Psoas muscle (tissue), 8 donors: ENCODE results near the gene EFNA3. TPM values are rescaled to one million over a fixed set of nuclear protein-coding genes. Genes with fewer than 3 reads are reported as not detected.

Experiments used
- ATAC-seq, 4 donors: fragments of 200-7000 bp; cut with Tn5 transposase; one replicate each; pipeline ENCODE4 v1.9.1; 2020; ENCODE audit warnings: moderate library complexity in 3 of 4, mild to moderate bottlenecking in 2 of 4
- DNase-seq, 2 donors: peaks; one replicate each; pipeline ENCODE4 v3.0.0-alpha.2; 2020
- H3K27ac ChIP-seq: fragments of 200-600 bp; one replicate; pipeline ENCODE4 v1.8.0; 2022
- H3K27me3 ChIP-seq, 3 donors: fragments of 200-600 bp in 1 of 3; one replicate each; pipeline versions ENCODE4 v1.6.1 to v1.8.0; 2013 to 2022; ENCODE audit warnings: low read length in 2 of 3, mild to moderate bottlenecking in 2 of 3, moderate library complexity in 1 of 3; ENCODE audit not compliant: insufficient read depth in 3 of 3
- H3K36me3 ChIP-seq, 2 donors: fragments of 200-600 bp in 1 of 2; one replicate each; pipeline versions ENCODE4 v1.6.1 to v1.8.0; 2013 to 2022; ENCODE audit warnings: low read depth in 1 of 2, mild to moderate bottlenecking in 1 of 2, moderate library complexity in 1 of 2; ENCODE audit not compliant: insufficient read depth in 1 of 2
- H3K4me1 ChIP-seq: fragments of 200-600 bp; one replicate; pipeline ENCODE4 v1.8.0; 2022
- H3K4me3 ChIP-seq: fragments of 200-600 bp; one replicate; pipeline ENCODE4 v1.8.0; 2022; ENCODE audit warnings: mild to moderate bottlenecking
- H3K9me3 ChIP-seq: fragments of 200-600 bp; one replicate; pipeline ENCODE4 v1.8.0; 2022
- WGBS, 3 donors: extraction: QIAGEN DNeasy Blood & Tissue Kit; methylation state at CpG; one replicate each; pipeline versions ENCODE4 v1.1.6 to v1.1.7; 2013; 5-methylcytosine and 5-hydroxymethylcytosine counted together
- intact Hi-C, 2 donors: fragments of 100-400 bp; cut with DNase I; formaldehyde crosslinking; loops; one replicate each; pipeline versions ENCODE4 v1.11.0 to v1.14.2; 2022
- polyA plus RNA-seq, 3 donors: library from polyadenylated mRNA; stranded (reverse); fragments of 200-250 nt; gene quantifications; one replicate each; pipeline ENCODE4 v1.2.3, GENCODE V29; 2013
- total RNA-seq, 4 donors: library from RNA; stranded (reverse); fragmentation: NEBNext Ultra II Directional in 2 of 4; extraction: Animal tissue kit (Norgen Biotek cat#: 25700) in 2 of 4; gene quantifications; one replicate each; pipeline versions ENCODE4 v1.2.1 to v1.2.4, GENCODE V29; 2021 to 2023
- TF ChIP-seq, protein P1 (sequence below): fragments of 200-600 bp; IDR thresholded peaks from one replicate; pipeline ENCODE4 v1.8.0; 2022; ENCODE audit warnings: antibody characterized with exemption
- donor health status: healthy with polysubstance abuse.
- donor health status: DM: no; HTN: no; CAD: no; lungs with moderate emphysema.
- donor health status: Bipolar disorder and iron deficiency.
- donor health status: healthy.
- donor health status: DM: yes; HTN: yes; CAD: no.
- donor health status: DM: no; HTN: no; CAD: no.
- donor health status: DM: no; HTN: no; CAD: no.
- donor health status: DM: yes; HTN: yes; CAD: no.

The EFNA3 gene
- total and polyA plus RNA-seq, 7 donors, result 0.17 to 1.00 (median 0.48) TPM; not detected in 1

DNA sequence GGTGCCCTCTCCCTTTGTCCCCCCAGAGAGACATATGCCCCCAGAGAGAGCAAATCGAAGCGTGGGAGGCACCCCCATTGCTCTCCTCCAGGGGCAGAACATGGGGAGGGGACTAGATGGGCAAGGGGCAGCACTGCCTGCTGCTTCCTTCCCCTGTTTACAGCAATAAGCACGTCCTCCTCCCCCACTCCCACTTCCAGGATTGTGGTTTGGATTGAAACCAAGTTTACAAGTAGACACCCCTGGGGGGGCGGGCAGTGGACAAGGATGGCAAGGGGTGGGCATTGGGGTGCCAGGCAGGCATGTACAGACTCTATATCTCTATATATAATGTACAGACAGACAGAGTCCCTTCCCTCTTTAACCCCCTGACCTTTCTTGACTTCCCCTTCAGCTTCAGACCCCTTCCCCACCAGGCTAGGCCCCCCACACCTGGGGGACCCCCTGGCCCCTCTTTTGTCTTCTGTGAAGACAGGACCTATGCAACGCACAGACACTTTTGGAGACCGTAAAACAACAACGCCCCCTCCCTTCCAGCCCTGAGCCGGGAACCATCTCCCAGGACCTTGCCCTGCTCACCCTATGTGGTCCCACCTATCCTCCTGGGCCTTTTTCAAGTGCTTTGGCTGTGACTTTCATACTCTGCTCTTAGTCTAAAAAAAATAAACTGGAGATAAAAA is 8.4 kb downstream of the EFNA3 start:
- Histone ChIP-seq H3K4me1 (peaks cover 14% of the 10 kb centered on the region), H3K27me3 (peaks cover 0 to 20% (median 11%) of the 10 kb centered on the region in 3 donors), H3K9me3 (no peaks in the 10 kb centered on the region), H3K36me3 (no peaks in the 10 kb centered on the region), H3K27ac (no peak overlapping the region), H3K4me3 (no peak overlapping the region)
- WGBS, 3 donors, result 64 to 80% (median 73%) methylated on average over 8 of the region's 8 CpGs
- TF ChIP-seq, protein P1, sequence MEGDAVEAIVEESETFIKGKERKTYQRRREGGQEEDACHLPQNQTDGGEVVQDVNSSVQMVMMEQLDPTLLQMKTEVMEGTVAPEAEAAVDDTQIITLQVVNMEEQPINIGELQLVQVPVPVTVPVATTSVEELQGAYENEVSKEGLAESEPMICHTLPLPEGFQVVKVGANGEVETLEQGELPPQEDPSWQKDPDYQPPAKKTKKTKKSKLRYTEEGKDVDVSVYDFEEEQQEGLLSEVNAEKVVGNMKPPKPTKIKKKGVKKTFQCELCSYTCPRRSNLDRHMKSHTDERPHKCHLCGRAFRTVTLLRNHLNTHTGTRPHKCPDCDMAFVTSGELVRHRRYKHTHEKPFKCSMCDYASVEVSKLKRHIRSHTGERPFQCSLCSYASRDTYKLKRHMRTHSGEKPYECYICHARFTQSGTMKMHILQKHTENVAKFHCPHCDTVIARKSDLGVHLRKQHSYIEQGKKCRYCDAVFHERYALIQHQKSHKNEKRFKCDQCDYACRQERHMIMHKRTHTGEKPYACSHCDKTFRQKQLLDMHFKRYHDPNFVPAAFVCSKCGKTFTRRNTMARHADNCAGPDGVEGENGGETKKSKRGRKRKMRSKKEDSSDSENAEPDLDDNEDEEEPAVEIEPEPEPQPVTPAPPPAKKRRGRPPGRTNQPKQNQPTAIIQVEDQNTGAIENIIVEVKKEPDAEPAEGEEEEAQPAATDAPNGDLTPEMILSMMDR, result no peak
- intact Hi-C loops, result no loop called here
- ATAC-seq (no peak), DNase-seq (no peak)

GRCh38 chr1:155091071-155092051 is 12.7 kb downstream of the EFNA3 start:
- no peak overlapping the region for H3K27ac ChIP-seq
- DNase-seq, result peak; percentile 81 to 88
- peak; percentile 74 to 88 (median 80) for ATAC-seq
- TF ChIP-seq, protein P1, result peak; percentile 97
- H3K9me3 ChIP-seq, result no peaks in the 10 kb centered on the region
- intact Hi-C loops, result loop anchor here (1.0 to 5.0 kb wide), 3 partner anchors 36 to 77 kb away; partner anchors contain the start of gene EFNA1 (in 2 of the 2)
- peaks cover 12% of the 10 kb centered on the region for H3K4me1 ChIP-seq
- no peak overlapping the region for H3K4me3 ChIP-seq
- H3K27me3 ChIP-seq, result no peaks in the 10 kb centered on the region
- H3K36me3 ChIP-seq, result no peaks in the 10 kb centered on the region
- WGBS, 3 donors, result 17 to 22% (median 19%) methylated on average over 28 to 29 of the region's 29 CpGs

GRCh38 chr1:155092131-155092530 is 13.5 kb downstream of the EFNA3 start:
- Histone ChIP-seq H3K9me3 (no peaks in the 10 kb centered on the region), H3K4me1 (peaks cover 12% of the 10 kb centered on the region), H3K36me3 (no peaks in the 10 kb centered on the region), H3K27ac (no peak overlapping the region), H3K4me3 (no peak overlapping the region), H3K27me3 (no peaks in the 10 kb centered on the region)
- TF ChIP-seq, protein P1, result no peak
- no peak for DNase-seq
- 70 to 85% (median 75%) methylated on average over 6 of the region's 6 CpGs for WGBS, 3 donors
- ATAC-seq, result no peak
- intact Hi-C loops, result loop anchor here (2.0 to 5.0 kb wide), 2 partner anchors 35 to 77 kb away; partner anchors contain the start of gene EFNA1 (in 2 of the 2)

DNA sequence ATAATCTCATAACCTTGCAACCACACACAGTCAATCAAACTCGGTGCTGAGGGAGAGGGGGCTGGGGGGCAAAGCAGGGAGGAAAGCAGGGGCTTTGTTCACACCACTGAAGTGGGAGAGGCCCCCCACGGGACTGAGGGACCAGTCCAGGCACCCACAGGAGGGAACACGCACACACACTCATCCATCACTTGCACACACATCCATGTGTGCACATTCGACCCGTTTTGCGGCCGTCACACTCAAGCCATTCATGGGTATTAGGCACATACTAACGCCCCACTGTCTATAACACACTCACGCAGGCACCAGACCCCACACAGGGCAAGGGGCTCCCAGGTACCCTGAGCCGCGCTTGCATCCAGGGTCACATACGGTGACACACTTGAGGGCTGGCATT is 14.0 kb downstream of the EFNA3 start:
- WGBS, 3 donors, result 86 to 92% (median 90%) methylated on average over 12 of the region's 12 CpGs
- no peaks in the 10 kb centered on the region for H3K9me3 ChIP-seq
- no peaks in the 10 kb centered on the region for H3K36me3 ChIP-seq
- H3K27me3 ChIP-seq, result no peaks in the 10 kb centered on the region
- peaks cover 12% of the 10 kb centered on the region for H3K4me1 ChIP-seq
- intact Hi-C loops, result loop anchor here (2.0 to 5.0 kb wide), 2 partner anchors 35 to 76 kb away; partner anchors contain the start of gene EFNA1 (in 2 of the 2)
- DNase-seq (no peak), ATAC-seq (no peak)
- no peak overlapping the region for H3K4me3 ChIP-seq
- no peak overlapping the region for H3K27ac ChIP-seq
- TF ChIP-seq, protein P1, result no peak
